ENCODE results near the gene KRT20.
"Not testable (repeated sequence)": the region's sequence is repeated elsewhere in the genome, so short reads cannot be mapped to it uniquely, and the experiment has no call there.

KRT20 gene

DNA sequence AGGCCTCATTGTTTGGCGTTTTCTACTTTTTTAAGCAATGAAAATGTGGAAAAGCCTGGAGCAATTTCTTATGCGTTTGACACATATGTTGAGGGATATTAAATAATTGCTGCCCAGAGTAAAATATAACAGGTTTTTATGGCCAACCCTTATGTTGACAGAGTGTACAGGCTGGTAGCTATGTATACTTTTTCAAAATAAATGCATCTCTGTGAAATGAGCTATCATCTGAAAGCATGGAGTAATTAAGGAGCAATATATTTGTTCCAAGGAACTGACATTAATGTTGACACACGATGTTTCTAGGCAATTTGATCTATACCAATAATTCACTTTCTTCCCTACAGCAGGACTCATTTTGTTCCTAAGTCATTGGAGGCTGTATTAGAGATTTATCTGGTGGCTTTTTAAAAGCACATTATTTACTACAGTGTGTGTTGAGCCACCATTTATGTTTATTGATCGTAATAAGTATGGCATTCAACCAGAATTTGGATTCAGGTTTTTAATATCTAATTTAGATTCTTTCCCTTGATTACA, 11.9 kb upstream of the KRT20 start:
- DNase-seq: no peak

DNA sequence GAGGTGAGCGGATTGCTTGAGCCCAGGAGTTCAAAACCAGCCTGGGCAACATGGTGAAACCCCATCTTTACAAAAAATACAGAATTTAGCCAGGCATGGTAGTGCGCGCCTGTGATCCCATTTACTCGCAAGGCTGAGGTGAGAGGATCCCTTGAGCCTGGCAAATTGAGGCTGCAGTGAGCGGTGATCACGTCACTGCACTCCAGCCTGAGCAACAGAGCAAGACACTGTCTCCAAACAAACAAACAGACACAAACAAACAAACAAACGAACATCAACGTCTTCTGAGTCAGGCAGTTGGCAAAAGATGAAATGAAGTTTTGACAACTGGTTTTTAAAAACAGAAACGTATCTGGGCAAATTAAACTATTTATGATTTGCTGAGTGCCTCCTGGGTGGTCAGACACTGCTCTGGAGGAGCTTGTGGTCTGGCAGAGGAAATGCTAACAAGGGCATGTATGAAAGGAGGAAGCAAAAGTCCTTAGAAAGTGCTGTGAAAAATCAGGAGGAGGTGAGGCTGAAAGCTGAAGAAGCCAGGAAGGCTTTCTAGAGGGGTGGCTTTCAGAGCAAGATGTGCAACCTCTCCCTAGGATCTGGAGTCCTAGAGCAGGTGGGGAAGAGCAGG, 10.2 kb upstream of the KRT20 start:
- DNase-seq: no peak

DNA sequence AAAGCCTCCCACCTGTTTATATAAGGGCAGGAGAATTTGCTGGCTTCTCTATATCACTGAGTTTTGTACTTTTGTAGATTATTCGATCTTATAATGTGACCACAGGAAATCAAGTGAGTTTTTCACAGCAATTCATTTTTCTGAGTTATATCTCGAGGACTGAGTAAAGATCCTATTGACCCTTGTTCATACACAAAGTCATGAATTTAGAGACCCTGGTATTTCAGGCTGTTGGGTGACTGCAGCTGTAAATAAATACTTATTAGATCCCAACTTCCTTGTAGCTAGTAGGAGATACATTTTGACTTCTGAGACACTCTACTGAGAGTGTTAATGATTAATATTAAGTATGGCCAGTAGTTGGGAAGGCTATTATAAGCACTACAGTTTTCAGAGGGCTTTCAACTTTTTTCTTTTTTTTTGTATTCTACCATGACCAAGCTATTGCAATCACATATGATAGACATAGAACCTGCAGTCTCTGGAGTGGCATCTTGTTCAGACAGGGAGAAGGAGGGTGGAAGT, 3.2 kb upstream of the KRT20 start:
- no peak for DNase-seq

DNA sequence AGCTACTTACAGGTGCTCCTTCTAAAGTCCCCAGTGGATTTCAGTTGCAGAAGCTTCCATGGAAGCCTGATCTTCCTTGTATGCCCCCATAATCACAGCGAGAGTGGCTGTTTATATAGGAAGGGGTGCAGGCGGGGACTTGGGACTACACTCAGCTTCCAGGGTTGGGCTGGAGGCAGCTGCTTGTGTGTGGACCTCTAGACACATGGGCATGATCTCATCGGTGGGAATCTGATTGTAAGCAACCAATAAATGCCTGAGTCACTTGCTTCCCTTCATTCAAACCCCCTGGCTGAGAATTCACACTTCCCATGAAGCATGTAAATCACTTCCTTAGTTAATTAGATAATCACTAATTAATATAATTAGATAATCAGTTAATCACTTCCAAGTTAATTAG, 1.0 kb upstream of the KRT20 start:
- peak; percentile 31 for DNase-seq

DNA sequence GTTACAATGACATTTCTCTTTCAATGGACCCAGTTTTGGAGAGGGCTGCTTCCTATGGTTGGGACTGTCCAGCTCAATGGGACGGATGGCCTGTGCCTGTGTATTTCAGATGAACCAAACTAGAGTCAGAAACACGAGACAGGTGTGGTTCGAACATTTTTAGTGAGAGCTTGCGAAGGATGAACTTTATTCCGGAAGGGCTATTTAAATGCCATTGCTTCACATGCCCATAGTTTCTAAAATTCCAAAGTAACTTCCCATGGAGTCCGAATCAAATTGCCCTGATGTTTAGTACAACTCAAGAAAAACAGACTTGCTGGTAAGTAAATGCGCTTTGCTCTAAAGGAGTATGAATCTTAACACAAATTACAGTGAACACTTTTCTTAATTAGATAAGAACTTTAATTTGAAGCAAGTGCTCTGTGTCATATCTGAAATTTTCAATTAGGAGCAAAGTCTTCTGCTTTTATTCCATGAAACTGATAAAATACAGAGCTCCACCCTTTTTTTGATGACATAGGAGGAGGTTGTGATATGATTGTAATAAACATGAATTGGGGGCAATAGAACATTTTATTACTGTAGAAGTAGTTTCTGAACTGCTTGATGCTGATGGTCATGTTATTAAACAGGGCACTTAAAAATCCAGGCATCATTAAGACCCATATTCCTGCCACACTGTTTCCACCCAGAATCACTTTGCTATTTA, 1.3 kb downstream of the KRT20 start:
- DNase-seq: no peak

DNA sequence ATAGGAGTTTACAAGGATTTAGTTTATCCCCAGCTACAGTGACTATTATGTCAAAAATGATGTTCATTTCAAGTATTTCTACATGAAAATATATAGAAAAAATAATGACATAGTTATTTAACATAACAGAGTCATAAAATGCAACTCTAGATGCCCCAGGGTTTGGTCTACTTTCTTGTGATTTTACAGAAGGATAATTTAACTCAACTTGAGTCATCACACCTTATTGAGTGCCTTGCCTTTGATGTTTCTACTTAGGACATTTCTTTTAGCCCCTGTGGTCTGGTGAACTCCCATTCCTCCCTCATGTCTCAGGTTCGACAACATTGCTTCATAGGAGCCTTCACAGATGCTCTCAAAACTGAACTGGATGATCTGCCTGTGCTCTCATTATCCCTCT, 2.0 kb downstream of the KRT20 start:
- no peak for DNase-seq

DNA sequence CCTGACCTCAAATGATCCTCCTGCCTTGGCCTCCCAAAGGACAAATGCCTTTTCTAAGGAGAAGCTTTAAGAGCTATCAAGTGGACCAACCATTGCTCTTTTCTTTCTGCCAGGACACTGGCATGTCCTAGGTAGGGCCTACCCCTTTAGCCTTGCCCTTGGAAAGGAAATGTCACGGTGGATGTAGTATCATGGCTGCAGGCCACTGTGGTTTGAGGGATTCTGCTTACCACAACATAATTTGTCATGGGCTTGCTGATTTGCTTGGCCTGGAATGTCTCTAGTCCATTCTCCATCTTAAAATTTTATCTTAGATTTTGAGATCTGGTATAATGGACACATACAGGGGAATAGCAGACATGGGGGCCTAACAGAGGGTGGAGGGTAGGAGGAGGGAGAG, 6.0 kb downstream of the KRT20 start:
- no peak for DNase-seq

DNA sequence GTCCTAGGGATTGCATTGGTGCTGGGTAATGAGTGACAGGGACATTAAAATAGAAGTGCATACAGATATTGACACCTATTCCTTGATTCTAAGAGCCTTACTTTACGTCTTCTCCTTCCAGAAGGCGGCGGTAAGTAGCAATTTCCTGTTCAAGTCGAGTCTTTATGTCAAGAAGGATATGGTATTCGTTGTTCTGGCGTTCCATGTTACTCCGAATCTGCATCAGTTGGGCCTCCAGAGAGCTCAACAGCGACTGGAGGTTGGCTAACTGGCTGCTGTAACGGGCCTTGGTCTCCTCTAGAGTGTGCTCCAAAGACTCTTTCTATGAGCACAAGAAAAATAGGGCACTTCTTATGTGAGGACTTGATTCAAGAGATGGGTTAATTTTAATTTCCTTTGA, 7.0 kb downstream of the KRT20 start:
- DNase-seq: no peak

DNA sequence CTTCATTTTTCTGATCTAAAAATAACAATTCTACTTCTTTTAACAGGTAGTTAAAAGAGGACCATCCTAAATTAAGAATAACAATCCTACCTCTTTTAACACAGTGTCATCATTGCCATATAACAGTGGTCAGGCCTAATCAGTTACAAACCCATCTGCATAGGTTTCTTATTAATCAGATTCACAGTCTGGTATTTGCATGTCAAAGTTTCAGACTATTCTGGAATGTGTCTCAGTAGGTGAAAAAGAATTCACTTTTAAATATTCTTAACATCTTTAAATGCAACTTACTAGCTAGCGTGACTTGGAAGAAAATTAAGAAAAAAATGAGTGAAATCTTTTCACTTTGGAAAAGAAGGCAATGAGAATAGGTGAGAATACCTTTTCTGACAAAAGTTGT, 11.2 kb downstream of the KRT20 start:
- DNase-seq: no peak

DNA sequence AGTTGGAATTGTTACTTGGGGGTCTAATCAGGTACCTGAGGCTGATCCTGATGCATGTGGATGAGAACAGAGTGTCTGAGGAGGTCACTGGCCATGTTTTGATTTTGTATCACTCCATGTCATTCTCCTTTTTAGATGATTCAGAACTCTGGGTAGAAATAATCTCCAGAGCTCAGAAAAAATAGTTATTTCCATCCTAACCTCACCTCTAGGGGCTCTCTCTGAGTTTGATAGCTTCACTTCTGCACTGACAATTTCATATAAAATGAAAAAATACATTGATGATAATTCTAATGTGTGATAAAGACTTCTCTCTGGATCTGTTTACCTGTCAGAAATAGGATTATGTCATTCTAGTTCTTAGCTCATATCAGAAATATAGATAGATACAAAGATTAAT, 11.8 kb downstream of the KRT20 start:
- no peak for DNase-seq

DNA sequence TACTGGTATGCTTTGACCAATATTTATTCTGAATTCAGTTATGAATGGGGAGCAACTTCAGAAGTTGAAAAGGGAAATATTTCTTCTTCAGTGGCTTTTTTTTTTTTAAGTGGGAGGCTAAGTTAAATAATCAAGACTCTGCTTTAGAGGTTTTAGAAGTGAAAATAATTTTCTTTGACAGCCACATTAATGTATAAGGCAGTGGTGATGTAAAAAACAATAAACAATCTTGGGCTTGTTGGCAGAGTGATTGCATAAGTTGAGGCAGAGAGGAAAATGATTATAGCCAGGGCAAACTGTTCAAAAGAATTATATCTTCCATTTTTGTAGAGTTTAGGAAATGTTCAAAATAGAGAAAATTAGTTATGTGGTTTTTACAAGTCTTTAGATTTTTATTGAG, 12.6 kb downstream of the KRT20 start:
- no peak for DNase-seq

DNA sequence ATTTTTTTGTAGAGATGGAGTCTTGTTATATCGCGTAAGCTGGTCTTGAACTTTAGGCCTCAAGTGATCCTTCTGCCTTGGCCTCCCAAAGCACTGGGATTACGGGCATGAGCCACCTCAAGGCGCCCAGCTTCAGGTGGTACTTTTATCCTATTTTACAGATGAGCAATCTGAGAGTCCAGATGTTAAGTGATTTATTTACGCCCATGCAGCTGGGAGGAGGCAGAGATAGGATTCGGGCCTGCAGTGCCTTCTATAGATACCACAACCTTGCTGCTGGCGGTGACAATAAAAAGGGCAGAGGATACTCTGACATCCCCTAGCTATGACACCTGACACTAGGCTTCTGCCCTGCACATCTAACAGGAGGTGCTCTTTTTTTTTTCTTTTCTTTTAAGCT, 13.7 kb downstream of the KRT20 start:
- no peak for DNase-seq

DNA sequence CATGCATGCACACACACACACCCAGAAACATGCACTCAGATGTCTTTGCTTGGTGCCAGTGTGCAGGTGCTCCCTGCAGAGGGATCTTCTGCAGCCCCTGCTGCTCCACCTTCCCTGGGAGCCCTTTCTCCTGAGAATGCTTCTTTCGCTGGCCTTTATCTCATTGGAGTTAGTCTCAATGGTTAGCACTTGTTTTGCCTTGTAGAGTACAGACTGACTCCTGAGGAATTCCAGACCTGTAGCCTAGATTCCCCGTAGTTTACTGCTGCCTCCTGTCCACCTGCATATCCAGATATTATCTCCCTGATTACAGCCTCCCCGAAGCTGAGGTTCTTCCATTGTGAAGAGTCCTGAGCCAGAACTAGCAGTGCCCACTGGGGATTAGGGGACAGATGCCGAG, 14.9 kb downstream of the KRT20 start:
- DNase-seq: no peak

DNA sequence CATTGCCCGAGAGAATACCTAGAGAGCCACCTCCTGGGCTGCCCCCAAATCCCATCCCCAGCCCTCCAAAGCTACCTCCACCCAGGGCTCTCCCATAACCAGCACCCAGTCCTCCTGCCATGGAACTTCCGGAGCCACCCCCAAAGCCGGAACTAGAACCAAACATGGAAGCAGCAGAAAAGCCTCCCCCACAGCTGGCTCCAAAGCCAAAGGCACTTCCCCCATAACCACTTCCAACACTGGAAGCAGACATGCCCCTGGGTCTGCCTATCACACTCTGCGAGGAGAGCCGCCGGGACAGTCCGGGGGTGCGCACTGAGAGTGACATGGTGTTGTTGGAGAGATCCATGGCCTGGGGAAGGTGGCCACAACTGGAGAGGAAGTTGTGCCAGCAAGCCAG, 18.2 kb downstream of the KRT20 start, which contains the start of gene KRT12:
Gene KRT12, minus strand, starts transcription at position 386 of the 400 bp plus-strand sequence. Its CDS starts 37 bp downstream, at position 349.
- no peak for DNase-seq

DNA sequence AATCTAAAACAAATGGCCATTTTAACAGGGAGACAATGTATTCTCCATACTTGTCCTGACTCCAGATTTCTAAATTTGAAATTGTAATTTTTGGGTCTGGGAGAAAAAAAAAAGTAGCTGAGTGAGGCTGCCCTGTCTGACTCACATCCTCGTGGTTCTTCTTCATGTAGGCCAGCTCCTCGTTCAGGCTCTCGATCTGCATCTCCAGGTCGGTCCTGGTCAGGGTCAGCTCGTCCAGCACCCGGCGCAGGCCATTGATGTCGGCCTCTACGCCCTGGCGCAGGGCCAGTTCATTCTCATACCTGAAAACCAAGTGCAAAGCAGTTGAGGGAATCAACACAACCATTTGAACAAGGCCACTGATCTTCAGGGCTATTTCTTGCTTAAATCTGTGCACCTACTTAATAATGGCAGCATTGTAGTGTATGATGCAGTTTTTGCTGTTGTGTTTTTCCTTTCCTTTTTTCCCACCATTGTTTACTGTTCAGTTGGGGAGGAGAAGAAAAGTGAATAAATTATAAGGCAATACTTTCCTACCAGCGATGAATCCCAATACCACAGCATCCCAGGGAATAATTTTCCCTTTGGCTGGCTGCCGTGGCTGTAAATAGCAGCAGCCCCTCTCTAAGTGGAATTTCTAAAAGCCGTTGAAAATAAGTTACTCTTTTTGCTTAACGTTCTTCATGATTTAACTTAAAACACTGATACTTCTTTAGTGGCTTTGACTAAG, 20.2 kb downstream of the KRT20 start:
- DNase-seq: no peak

DNA sequence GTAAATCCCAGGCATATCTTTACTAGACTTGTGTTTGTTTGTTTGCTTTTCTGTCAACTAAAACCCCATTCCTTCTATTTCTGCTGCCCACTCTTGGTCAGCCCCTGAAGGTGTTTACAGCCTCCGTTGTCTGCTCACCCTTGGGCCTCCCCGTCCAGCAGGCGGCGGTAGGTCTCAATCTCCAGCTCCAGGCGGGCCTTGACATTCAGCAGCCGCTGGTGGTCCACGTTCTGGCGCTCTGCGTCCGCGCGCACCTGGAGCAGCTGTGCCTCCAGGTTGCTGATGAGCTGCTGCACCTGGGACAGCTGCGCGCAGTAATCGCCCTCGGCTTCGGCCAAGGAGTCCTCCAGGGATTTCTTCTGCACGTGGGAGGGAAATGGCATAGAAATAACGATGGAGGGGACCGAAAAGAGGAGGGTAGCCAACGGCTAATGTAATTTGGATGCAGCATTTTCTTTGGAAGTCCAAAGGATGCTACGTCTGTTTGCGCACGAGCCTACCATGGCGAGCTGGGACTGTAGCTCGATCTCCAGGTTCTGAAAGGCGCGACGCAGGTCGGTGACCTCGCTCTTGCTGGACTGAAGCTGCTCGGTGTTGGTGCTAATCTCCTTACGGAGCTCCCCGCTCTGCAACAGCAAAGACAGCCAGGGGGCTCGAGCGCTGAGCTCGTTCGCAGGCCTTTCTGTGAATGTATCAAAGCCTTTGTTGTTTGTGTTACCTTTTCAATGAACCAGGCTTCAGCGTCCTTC, 21.9 kb downstream of the KRT20 start:
- DNase-seq: peak; percentile 43

DNA sequence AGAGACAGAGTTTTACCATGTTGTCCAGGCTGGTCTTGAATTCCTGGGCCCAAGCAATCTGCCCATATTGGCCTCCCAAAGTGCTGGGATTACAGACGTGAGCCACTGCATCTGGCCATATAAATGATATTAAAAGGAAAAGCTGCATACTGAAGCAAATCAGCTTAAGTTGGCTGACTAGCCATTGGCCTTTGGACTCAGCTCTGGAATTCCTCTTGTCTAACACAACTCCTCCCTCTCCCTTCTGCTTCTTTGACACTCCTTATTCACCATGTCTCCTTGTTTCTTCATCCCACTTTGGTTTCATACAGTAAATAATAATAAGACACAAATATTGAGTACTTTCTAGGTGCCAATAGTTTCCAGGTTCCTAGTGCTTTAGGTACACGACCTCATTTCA, 25.5 kb downstream of the KRT20 start:
- DNase-seq: no peak

DNA sequence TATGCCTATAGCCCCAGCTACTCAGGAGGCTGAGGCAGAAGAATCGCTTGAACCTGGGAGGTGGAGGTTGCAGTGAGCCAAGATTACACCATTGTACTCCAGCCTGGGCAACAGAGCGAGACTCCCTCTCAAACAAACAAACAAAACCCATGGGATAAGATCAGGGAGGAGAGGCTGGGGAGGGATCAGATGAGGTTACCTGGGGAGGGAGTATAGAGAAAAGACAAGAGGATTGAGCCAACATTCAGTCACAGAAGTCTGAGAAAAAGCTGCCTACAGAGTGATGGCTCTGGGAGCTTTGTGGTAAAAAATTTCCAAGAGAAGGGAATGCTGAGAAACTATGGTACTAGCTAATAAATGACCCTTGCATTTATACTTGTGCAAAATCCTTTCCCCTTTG, 26.4 kb downstream of the KRT20 start:
- DNase-seq: not testable (repeated sequence)

DNA sequence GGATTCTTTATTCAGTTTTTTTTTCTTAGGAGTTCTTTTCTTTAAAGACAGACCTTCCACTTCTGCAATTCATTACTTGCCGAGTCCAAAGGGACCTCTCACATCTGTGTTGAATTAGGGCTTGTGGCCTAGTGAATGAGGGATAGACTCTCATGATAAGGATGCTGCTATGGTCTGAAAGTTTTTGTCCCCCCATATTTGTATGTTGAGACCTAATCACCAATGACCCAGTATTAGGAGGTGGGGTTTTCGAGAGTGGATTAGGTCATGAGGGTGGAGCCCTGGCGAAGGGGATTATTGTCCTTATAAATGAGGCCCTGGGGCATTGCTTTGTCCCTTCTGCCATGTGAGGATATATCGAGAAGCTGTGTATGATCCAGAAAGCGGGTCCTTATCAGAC, 27.5 kb downstream of the KRT20 start:
- peak; percentile 62 for DNase-seq

DNA sequence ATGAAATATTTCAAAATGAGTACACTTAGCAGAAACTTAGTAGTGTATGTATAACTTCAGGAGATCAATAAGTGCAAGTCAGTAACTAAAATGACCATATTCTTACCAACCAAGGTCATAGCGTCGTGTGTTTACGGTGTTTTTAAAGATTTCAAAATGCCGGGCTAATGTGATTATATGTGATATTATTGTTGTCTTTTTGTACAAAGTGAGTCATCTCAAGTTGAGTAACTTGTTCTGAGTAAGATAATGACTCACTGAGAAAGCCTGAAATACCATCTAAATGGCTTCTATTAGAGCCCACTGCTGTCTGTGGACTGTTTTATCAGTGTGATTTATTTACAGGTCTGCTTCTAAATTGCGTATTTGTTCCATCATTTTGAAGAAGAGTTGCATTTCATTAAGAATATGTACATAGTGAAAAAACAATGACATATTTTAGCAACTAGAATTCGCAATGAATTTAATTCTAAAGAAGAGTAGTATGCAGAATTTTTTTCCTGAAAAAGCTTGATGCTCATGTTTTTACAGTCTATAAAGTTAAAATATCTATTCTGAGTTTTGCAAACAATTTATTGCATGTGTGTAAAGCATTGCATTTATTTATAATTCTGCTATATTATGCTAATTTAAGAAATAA, 30.7 kb downstream of the KRT20 start:
- DNase-seq: no peak

DNA sequence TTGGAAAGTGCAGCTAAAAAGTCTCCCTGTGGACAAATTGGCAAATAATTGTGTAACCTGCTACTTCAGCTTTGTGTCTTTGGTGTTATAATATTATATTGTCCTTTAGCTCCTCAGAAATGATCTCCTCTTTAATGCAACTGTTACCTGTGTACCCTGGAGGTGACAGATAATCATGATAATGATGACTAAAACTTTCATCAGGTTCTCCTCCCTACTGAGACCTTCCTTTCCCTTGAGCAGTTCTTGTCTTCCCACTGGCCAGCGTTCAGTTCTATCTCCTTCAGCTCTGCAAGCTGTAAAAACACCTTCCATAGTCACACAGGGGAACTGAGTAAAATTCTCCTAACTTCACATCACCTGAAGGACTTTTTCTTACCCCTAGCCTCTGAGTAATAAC, 32.7 kb downstream of the KRT20 start:
- no peak for DNase-seq

DNA sequence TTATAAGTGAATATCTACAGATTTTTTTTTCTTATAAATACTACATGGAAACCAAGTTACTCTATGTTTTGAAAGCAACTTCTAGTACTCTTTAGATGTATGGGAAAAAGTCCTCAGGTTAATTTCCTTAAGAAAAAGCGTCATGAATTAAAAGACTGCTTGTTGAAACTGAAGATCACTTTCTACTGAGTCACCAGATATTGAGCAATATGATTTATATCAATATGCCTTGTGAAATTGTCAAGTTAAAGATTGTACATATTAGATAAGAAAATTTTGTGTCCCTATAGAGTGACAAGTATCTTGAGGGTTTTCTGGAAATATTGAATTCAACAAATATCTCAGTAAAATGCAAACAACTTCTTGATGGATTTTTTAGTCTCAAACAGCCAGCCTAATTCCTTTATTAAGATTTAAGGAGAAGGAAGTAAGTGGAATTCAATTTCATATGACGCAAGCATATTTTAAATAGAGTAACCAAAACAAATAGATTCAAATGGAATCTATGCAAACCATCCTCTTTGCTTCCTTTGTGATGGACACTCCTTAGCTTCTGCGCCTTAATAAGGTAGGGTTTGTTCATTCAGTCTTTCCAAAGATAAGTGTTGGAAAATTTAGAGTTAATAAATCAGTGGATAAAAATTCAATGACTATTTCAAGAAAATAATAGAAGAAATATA, 34.6 kb downstream of the KRT20 start:
- DNase-seq: no peak

All from eye (tissue), 1 donor.